ENCODE data around the gene ITGA2. TPM values are rescaled to one million over a fixed set of nuclear protein-coding genes. Genes with fewer than 3 reads are reported as not detected.

The ITGA2 gene
- polyA plus RNA-seq, 1 donor = 7.3 TPM

GRCh38 chr5:53059281-53059680 is 70.1 kb downstream of the ITGA2 start:
- no peak for DNase-seq

DNA sequence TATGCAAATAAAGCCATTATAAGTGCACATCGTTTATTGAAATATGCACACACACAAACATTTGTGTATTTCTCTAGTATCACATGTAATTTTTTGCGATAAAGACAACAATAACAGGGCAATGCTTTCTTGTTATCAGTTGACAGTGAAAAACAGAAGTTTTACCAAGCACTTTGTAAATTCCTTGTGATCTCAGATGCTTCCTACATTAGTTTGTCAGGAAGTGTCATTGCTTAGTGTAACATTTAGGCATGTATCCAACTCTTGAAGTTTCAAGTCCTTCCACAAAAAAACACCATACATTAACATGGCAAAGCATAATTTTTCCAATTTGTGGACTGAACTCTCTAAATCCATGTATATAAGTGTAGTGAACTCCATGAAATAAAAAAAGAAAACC is 74.0 kb downstream of the ITGA2 start:
- DNase-seq = no peak

GRCh38 chr5:53063791-53064190 is 74.6 kb downstream of the ITGA2 start:
- DNase-seq = no peak

- no peak for DNase-seq
Observed at GRCh38 chr5:53066088-53066487, 76.9 kb downstream of the ITGA2 start.

DNA sequence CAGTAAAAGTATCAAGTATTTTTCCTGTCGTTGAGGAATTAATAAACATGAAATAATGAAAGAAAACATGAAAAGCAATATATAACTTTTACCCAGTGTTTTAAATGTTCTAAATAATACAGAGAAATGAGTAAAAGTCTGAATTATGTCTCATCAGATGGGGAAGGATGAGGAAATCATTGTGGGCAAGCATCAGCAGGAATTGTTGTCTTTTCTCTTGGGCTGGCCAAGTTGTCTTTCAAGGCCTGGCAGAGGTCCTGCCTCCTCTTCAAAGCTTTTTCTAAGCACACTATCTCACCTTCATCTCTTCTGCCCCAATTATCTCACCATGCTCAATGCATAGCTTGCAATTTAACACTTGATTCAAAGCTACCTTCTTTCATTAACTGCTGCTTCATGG is 78.5 kb downstream of the ITGA2 start:
- DNase-seq = no peak

GRCh38 chr5:53068291-53068836 is 79.2 kb downstream of the ITGA2 start:
- DNase-seq = peak; percentile 71

DNA sequence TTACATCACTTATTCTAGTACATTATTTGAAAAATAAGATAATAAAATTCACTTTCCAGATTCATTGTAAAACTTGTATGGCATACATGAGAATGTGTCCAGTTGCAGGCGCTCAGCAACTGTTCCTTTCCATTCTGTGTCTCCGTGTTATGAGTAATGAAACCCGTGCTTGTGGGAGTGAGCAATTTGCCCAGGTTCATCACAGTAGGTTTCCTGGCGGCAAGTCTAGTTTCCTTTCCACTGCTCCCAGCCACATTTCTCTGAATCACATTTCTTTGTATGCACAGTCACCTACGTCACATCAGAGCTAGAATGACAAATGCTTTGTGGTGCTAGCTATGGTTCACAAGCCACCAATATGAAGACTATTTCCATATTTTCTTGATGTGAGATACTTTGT is 80.5 kb downstream of the ITGA2 start:
- DNase-seq = peak; percentile 65

- no peak for DNase-seq
Observed at GRCh38 chr5:53071298-53071697, 82.1 kb downstream of the ITGA2 start.

DNA sequence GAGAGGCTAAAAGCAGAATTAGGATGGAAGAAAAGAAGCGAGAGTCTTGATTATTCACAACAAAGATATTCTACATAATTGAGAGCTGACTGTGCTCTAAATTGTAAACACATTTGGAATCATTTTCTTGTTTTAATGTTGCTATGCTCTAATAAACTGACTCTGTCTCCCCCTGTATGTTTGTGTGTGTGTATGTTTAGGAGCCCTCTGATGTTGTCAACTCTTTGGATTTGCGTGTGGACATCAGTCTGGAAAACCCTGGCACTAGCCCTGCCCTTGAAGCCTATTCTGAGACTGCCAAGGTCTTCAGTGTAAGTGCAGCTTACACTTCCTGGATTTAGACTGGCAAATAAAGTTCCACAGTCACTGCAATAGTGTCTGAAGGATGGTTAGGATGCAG is 82.6 kb downstream of the ITGA2 start:
- no peak for DNase-seq

GRCh38 chr5:53073348-53073747 is 84.2 kb downstream of the ITGA2 start:
- no peak for DNase-seq

DNA sequence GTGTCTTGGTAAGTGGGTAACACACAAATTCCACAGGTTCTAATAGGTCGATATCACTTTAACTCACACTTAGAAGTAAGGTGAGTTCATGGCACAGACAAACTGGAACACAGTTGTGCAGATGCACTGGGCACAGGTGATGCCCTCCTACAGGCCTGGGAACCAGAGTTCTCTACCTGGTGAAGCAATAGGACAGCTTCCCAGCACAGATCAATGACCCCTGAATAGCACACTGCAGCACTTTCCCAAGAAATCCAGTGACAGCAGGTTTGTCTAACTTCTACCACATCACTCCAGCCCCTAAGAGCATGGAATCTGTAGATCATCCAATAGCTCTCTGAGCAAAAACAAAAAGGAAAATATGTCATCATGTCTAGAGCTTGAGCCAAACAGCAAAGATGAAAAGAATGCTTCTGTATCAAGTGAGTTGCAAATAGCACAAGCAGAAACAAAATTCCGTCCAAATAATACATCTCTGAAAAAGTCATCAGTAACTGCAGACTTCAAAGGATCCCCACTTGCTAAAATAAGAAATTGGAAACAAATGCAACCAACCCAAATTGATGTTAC is 86.9 kb downstream of the ITGA2 start:
- peak; percentile 74 for DNase-seq

- no peak for DNase-seq
Observed at GRCh38 chr5:53080271-53080670, 91.1 kb downstream of the ITGA2 start.

GRCh38 chr5:53083927-53084326 is 94.8 kb downstream of the ITGA2 start:
- peak; percentile 49 for DNase-seq

DNA sequence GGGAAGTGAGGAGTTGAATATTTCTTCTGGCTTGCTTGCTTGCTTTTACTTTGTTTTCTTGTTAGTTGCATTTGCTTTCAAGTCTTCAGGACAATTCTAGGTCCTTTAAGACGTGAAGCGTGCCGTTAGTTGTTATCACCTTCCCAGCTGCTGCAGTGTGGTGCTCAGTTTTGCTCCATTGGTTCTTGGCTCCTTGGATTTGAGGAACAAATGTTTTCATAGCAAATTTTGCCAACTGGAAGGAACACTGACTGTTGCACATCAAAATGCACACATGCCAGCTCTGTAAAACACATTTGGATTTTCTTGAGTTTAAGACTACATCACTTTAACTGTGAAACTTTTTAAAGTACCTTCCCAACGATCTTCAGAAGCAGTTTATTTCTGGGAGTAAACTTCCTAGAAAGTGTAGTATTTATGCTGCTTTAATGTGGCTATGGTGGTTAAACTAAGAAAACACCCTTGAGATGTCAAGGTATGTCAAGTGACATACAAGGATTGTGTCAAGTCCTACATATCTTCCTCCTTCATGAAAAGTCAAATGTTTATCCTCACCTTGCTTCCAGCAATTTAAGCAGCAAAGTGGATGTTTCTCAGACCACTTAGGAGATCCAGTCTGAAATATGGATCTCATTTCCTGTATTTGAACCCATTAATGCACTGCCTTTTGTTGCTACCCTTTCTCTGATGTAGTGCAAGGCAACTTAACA is 95.5 kb downstream of the ITGA2 start:
- DNase-seq = peak; percentile 67

DNA sequence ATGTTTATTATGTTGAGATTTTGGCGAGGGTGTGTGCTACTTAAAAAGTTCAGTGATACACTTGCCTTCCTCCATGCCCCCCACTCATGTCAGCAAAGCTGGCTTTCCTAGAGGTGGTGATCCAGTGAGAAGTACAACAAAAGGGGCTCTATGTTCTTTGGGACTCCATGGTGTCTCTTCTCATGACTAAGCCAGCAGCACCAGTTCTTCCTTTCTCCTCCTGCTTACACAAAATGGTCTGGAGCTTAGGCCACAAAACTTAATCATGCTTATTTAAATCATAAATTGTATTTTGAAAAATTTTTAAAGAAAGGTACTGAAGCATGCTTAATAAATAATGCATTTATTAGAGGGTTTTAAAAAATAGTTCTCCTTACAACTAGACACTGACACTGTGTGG is 98.0 kb downstream of the ITGA2 start:
- DNase-seq = no peak

DNA sequence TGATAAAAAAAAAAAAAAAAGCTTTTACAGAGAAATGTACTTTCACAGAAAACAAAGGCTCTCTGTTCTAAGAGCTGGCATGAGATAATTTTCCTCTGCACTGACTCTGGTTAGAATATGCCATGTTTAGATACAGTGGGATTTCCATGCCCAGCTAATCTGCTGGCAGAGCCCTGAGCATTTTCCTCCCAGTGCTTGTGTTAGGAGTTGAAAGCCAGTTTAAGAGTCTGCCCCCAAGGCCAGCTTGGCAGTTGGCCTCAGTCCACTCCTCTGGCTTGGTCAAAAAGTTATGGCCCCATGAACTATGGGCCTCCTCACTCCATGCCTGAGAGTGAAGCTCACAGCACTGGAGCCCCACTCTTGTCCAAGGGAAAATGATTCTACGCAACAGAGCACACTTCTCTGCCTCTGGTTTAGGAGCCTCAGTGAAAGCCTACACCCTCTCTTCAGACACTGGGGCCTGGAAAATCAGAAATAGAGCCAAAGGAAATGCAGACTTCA is 98.5 kb downstream of the ITGA2 start:
- peak; percentile 62 for DNase-seq

DNA sequence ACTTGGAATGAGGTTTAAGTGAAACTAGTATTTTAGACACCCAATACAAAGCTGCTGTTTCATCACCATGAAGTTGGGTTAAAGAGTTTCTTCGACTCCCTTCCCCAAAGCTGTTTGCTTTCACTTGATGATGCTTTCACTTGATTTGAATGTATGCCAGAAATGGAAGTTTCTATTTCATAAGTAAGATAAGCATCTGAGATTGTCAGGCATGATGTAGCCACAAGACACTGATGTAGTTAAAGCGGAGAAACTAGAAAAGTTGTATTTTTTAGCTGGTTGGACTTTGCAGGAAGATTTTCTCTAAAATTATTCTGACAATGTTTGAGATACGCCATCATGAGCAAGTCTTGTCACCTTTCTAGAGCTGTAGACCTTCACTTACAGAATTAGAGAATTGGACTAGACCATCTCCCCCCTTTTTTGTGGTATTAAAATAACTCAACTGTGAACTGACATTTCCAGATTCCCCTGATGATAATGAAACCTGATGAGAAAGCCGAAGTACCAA is 100.4 kb downstream of the ITGA2 start:
- DNase-seq = no peak

DNA sequence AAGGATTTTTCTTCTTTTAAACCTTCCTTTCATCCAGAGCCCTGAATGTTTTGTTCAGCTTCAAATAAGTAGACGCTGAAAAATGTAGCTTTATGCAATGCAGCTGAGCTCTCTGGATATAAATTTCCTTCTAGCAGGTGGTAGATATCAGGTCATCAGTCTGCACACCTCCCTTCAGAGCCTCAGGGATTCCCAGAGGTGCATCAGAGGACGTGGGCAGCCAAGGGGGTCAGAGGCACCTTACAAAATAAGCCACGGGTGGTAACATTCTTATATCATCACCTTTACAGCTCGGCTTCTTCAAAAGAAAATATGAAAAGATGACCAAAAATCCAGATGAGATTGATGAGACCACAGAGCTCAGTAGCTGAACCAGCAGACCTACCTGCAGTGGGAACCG is 101.1 kb downstream of the ITGA2 start:
- DNase-seq = no peak

GRCh38 chr5:53091289-53091688 is 102.1 kb downstream of the ITGA2 start:
- DNase-seq = no peak

GRCh38 chr5:53092242-53092641 is 103.1 kb downstream of the ITGA2 start:
- DNase-seq = no peak

DNA sequence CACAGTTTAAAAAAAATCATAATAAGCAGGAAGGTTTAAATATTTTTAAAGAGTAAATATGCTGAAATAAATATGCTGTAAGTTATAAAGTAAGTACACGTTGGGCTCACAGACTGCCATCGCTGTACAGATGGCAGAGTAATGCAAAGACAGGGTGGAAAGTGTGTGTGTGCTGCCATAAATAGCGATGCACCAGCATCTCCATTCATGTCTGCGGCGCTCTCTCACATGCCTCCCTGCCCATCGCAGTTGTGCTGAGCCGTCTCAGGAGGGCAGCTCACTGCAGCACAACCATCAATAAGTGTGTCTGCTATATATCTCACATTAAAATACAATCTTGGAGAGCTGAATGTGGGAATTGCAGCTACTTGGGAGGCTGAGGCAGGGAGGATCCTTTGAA is 106.1 kb downstream of the ITGA2 start:
- no peak for DNase-seq

DNA sequence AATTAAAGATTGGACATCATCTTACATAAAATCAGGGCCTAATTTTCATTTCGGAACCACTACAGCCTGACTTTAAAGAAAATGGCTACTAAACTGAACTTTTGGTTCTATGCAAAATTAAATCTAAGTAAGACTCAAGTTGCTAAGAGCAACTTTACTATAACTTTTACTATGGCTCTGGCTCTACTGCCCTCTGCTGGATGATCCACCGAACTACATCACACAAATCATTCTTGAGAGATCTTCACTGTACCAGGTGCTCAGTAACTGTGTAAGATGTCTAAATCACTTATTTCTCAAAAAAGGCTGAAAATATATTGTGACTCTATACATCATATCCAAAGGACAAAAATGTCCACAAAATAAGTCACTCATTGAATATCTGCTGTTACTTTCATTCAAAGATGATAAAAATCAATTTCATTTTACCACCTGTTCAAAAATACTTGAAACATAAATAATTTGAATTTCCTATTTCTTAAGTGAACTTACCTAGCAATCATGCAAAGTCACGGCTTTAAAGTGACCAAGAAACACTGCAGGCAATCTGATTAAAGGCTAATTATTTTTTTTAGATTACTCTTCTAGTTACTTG is 106.9 kb downstream of the ITGA2 start:
- DNase-seq = peak; percentile 69

GRCh38 chr5:53099546-53099945 is 110.4 kb downstream of the ITGA2 start:
- DNase-seq = no peak

DNA sequence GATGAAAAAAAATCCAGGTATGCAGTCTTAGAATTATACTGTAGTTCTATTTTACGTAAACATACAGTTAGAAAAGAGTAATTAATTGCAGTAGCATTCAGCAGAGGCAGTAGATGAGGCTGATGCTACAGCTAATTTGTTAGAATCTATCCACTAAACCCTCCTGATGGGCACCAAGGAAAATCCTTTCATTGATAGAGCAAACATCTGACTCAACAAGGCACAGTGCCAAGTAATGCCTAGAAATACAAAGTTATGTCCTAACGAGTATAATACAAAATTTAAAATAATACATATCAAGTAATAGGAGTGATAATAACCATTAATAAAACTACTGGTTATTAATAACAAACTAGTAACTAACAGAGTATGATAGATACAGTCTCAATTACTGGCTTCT is 111.5 kb downstream of the ITGA2 start:
- DNase-seq = no peak

All from hindlimb muscle (tissue), 1 donor.